GM18498 (cell line): ENCODE data around the gene UQCR11.

Experiments used
- ATAC-seq: cut with Tn5 transposase; IDR thresholded peaks from one replicate; pipeline ENCODE4 v1.9.1; 2021; ENCODE audit warnings: mild to moderate bottlenecking, moderate library complexity; ENCODE audit not compliant: unreplicated experiment

The UQCR11 gene

DNA sequence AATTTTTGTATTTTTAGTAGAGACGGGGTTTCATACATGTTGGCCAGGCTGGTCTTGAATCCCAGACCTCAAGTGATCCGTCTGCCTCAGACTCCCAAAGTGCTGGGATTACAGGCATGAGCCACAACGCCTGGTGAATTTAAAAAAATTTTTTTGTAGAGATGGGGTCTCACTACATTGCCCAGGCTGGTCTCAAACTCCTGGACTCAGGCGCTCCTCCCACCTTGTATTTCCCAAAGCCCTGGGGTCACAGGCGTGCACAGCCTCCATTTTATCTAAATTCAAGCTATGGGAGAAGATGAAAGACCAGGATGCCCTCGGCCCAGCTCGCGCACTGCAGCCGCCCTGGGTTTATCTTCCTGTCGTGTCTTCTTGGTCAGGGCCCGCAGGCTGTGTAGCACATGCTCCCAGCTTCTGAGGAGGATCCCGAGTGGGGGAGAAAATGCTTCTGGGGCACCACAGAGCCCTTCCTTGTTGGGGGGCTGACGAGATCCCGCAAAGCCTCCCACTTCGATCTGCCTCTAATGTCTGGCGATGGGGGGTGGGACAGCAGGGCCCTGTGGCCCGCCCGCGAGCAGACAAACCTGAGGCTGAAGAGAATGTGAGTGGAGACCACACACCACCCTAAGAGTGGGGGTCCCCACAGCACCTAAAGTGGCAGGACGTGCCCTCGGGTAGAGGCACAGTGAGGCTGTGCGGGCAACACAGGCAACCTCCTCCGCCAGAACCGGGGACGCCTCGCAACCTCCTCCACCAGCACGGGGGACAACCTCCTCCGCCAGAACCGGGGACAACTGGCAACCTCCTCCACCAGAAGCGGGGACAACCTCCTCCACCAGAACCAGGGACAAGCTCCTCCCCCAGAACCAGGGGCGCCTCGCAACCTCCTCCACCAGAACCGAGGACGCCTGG lies 31.3 kb upstream of the UQCR11 start:
- ATAC-seq, result no peak

DNA sequence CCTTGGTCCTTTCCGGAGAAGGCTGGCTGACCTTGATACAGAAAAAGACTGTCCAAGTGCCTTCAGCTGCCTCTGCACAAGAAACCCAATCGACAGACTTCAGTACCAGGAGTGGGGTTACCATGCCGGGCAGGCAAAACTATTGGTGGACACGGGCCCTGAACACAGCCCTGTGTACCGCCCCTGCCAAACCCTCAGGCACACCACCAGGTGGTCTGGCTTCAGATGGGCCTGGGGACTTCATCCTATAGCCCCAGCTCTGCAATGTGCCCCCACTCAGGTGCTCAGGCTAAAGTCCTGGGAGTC lies 29.6 kb upstream of the UQCR11 start:
- no peak for ATAC-seq

DNA sequence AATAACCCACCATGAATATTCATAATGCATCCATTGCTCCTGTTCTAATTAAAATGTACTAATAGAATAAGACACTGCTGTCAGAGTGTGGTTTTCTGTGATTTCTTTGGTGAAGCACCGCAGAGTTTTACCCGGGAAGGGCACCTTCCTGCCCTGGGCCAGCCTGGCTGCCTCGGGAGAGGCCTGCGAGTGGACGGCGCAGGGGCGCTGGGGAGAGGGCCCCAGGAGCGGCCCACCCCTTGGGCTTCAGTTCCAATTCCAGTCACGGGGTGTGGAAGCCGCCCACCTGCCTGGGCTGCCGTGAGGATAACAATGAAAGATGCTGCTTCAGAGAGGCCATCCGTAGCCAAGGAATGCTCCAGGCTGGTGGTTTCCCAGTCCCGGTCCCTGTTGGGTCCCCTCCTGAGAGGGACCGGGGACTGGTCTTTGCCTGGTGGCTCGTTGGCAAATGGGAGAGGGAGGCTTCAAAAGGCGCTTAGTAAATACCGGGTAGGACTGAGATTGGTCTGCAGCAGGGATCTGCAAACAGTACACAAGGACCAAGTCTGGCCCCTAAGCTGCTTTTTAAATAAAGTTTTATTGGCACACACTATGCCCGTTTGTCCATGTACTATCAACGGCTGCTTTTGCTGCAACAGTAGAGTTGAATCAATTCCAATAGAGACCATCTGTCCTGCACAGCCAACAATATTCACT lies 29.1 kb upstream of the UQCR11 start:
- no peak for ATAC-seq

DNA sequence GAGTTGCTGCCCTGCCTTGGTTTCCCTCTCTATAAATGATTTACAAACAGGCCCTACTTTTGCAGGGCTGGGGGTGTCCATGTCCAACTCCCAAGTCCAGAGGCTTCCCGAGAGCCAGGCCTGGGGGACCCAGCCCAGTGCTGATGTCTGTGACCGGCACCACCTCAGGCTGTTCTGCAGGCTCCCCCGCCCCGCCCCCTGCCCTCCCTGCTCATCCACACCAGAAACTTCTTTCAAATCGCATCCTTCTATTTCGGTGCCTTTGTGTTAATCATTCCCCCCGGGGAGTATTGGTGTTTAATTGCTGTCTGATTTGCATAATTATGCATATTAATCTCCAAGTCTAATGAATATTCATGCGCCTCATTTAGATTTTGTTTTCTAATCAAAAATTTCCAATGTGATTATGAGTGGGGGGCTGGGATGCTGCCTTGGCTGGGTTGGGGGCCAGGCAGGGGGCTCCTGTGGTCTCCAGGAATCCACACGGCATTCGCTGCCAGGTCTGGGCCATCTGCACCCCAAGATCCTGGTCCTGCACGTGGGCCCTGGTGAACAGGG lies 28.1 kb upstream of the UQCR11 start:
- no peak for ATAC-seq

DNA sequence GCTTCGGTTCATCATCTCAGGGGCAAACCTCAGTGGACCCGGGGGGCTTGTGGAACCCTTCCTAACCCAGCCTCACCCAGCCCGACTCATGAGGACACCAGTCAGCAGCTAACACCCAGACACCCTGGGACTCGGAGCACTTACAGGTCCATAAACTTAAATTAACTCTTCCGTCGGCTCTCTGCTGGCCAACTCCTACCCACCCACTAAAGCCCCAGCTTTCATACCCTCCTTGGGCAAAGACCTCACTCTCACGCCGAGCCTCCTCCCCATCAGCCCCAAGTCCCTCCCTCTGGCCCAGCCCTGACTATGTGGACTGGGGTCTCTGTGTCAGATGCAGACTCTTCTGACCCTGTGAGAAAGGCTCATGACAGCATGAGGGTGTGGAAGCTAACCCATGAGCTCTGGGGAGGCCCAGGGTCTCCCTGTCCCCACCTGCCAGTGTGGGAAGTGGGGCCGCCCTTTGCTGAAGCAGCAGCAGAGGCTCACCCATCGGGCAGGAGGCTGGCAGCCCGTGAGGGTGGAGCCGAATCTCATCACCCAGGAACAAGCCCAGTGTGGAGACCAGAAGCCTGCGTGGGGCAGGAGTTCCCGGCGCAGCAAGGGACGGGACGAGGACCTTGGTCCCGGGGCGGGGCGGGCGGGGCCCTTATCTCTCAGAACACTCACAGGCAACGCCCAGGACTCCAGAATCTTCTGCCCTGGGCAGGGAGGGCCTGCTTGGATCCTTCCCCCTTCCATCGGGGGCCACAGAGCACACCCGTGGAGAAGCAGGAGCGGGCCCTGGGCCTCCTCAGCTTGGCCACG lies 27.4 kb upstream of the UQCR11 start:
- no peak for ATAC-seq

DNA sequence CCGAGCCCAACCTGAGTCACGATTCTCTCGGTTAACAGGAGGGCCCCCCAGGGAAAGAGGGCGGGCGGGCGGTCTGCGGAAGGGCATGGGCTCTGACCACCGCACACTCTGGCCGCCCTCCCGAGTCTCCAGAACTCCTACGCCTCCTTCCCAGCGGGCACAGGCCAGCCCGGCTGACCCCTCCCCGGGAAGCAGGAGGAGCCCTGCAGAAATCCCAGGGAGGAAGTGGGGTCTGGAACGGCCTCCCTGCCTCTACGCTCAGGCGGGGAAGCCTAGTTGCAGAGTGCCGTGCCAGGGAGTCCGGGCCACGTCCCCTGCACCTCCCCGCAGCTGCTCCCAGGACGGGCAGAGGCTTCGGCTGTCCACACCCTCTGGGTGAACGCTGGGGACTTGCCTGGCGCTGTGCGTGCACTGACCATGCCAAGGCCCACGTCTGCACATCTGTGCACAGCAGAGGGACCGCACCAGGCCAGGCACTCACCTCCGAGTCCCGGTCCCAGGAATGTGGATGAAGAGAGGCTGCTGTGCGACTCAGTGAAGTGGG lies 26.4 kb upstream of the UQCR11 start:
- ATAC-seq, result no peak

DNA sequence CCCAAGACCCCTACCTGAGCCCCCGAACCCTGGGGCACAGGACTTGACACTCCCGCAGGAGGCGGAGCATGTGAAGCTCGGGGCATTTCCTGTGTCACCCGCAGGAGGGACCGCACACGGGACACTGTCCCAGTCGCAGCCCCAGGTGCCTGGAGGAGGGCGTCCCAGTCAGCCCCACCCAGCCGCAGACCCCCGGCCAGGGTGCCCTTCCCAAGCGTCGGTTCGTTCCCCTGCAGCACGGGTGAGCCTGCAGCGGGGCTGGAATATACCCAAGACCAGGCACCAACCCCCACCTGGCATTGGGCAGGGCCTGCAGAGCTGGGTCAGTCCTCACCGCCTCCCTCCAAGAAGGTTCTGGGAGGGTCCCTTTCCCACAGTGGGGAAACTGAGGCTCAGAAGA lies 25.5 kb upstream of the UQCR11 start:
- no peak for ATAC-seq

DNA sequence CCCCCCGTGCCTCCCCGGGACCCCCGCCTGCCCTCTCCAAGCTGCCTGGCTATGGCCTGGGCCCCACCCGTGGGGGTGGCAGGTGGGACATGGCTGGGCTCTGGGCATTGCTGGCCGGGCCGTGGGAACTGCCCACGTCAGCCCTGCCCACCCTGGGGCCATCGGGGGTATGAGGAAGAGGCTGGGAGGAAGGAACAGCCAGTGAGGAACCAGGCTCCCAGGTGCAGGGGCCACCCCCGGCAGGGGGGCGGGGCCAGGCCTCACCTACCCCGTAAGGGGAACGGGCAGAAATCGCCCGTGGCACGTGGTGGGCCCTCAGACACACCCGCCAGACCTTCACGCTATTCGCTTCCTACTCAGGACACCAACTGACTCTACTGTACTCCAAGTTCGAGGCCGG lies 24.8 kb upstream of the UQCR11 start:
- no peak for ATAC-seq

DNA sequence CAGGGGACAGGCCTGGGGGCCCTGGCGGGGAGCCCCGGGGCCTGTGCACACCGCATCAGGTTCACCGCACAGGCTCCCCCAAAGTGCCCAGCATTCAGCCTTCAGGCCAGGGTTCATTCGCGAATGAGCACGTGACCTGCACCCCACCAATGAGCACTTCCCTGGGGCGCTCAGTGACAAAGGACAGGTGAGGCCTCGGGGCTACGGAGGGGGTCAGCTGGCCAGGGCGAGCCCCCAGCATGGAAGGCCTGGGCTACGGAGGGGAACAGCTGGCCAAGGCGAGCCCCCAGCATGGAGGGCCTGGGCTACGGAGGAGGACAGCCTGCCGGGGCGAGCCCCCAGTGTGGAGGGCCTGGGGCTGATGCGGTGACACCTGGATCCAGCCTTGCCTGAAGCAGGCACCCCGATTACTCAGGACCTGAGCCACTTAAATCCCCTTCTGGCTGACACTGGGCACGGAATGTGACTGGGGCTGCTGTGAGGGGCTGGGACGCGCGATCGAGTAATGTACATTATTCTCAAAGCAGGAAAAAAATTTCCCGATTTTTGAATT lies 24.1 kb upstream of the UQCR11 start:
- no peak for ATAC-seq

DNA sequence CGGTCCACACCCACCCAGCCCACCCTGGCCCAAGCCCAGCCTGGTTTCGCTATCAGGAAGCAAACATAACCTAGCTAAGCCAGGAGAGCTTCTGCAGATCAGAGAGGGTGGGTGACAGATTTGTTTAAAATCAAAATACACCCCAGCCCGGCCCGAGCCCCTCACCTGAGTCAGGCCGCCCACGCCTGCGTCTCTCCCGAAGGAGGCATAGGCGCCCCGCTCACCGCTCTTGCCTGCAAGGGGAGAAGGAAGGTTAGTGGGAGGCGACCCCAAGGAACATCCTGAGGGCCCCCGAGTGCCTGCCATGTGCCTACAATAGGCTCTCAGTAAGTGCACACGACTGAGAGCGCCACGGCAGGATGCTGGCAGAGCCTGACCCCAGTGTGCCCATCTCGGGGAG lies 21.9 kb upstream of the UQCR11 start:
- ATAC-seq, result no peak

DNA sequence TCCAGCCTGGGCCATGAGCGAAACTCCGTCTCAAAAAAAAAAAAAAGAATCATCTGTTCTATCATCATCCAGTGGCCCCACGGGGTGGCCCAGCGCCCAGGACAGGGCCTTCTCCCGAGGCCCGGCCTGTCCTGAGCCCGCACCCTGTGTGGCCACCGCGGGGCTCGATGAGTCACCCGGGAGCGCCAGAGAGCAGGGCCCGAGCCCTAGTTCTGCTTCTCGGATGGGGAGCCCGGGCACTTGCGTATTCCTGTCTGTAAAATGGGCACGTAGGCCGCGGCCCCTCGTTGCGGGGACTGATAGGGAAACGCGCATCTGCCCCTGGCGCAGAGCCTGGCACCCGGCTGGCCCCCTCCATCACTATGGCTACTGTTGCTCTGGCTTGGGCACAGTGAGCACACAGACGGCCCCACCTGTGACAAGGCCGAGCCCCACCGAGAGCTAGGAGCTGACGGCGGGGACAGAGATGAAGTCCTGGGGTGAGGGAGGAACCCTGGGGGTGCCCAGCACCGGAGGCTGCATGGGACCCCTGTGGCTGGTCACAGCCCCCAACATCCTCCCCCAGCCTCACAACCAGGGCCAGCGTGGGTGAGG lies 21.3 kb upstream of the UQCR11 start:
- no peak for ATAC-seq

DNA sequence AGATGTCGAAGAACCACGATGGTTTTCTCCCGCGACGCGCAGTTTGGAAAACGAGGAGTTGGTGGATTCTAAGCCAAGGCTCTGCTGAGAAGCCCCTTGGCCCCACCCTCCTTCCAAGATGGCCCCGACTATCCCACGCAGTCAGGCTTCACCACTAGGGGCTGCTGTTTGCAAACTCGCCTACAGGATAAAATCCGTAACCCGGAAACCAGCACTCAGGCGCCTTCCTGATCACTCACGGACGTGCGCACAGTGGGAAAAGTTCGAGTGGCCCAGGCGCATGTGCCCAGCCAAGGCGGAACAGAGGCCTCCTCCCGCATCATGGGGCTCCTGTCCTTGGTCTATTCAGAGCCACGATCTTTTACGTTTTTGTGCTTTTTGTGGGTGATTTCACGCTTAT lies 19.2 kb upstream of the UQCR11 start:
- ATAC-seq, result no peak

DNA sequence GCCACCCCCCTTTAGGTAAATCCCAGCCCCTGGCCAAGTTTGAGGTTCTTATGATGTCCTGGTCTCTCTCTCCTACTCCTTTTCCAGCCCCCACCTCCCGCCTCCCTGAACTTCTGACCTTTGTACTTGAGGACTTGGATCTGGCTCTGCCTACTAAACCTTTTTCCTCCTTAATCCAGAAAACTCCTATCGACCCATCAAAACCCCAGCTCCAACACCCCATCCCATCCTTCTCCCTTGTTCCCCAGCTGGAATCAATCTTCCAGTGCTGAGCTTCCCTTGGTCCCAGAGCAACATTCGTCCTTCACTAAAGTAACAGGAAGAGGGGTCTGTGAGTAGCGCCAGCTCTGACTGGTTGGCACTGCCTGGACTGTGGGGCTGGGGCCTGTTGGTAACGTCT lies 17.3 kb upstream of the UQCR11 start:
- no peak for ATAC-seq

DNA sequence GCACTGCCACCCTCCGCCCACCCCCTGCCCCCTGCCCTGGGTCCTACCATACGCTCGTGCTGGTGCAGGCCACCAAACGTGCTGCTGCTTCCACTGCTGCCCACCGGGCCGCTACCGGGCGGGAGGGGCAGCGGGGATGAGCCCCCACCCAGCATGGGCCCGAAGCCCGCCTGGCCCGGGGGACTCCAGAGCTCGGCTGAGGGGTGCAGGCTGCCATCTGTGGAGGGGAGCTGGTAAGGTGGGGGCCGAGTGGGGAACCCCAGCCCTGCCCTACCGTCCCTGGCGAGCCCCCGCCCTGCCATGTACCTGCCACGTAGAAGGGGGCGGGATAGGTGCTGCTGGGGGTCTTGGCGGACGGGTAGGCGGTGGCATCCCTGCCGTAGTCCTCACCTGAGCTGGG lies 16.7 kb upstream of the UQCR11 start:
- ATAC-seq, result no peak

DNA sequence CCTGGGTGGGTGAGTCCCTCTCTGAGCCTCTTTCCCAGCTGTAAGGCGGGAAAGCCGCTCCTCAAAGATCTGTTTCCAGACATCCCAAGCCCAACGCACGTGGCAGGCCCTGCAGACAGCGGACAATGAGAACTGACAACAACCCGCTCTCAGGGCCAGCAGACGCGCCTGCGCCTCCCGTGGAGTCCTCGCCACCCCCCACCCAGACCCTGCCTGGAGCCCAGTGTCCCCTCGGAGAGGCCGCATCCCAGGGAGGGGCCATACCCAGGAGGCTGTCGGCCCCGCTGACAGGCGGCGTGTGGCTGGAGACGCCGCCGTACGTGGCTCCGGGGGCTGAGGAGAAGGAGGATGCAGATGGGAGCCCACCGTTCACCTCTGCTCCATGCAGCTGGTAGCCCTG lies 16.3 kb upstream of the UQCR11 start:
- no peak for ATAC-seq

DNA sequence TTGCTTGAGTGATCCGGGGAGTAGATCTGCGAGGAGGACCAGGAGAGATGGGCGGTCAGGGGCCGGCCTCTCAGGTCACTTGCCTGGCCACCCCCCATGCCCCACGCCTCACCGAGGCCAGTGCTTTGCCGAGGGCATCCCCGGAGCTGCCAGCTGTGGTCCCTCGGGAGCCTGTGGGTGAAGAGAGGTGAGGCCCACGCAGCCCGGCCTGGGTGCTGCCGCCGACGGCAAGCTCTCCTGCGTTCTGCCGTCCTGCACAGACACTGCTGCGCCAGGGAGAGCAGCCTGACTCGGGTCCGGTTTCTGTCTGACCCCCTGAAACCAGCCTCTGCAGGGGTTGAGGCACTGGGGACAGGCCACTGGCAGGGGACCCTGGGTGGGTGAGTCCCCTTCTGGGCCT lies 15.8 kb upstream of the UQCR11 start:
- no peak for ATAC-seq

DNA sequence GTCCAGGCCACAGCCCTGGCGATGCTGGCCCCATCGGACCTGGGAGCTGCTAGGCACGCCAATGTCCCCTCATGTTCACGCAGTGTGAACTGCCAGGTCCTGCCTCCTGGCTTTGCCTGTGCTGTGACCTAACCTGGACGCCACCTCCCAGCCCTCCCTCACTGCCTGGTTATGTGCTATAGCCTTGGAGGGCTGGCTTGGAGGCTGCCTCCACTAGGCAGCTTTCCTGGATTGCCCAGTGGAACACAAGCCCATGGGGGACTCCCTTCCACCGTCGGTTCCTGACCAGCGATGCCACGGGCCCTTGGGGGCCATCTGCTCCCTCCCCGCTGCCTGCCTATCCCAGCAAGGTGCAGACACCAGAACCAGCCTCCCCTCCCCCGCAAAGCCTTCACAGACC lies 15.2 kb upstream of the UQCR11 start:
- no peak for ATAC-seq

DNA sequence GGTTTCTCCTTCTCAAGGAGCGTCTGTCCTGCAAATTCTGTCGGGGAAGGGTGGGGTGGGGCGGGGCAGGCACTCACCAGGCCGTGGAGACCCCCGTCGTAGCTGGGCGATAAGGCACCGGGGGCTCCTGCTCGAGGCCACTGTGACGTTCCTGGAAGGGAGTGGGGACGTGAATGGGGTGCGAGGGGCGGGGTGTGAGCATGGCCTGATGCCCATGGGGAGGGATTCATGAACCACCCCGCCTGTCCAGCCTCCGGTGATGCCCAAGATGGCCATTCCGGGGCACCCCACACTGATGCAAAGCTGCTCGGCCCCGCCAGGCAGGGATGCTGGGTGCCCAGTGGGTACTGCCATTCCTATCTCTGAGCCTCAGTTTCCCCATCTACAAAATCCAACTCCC lies 14.4 kb upstream of the UQCR11 start:
- ATAC-seq, result no peak

DNA sequence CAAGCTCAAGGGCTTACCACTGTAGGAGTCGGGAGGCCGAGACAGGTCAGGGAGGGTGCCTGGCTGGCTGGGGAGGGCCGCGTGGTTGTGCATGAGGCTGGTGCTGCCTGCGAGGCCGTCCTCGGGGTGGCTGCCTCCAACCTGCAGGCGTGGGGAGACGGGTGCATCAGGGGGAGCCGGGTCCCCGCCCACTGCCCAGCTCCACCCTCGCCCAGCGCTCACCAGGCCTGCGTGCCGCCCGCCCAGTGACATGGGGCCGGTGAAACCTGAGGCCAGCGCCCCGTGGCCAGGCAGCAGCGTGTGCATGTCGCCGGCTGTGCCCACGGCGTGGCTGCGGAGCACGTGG lies 13.8 kb upstream of the UQCR11 start:
- ATAC-seq, result no peak
